GM23338 (cell line): ENCODE measurements around the gene HDAC9. TPM values are rescaled to one million over a fixed set of nuclear protein-coding genes. Genes with fewer than 3 reads are reported as not detected.

Experiments
- ATAC-seq: fragments of 200-7000 bp; cut with Tn5 transposase; 3 replicates; pipeline ENCODE4 v1.9.1; 2020
- DNase-seq: peaks from one replicate; pipeline ENCODE4 v3.0.0-alpha.2; 2015; ENCODE audit warnings: low spot score
- H2AFZ ChIP-seq: fragments of 200-600 bp; sonication (generic); 2 replicates; pipeline ENCODE4 v1.8.0; 2016; ENCODE audit warnings: antibody characterized with exemption, mild to moderate bottlenecking, moderate library complexity
- H3F3A ChIP-seq: fragments of 200-600 bp; sonication (generic); replicated peaks from 2 replicates; pipeline ENCODE4 v1.8.0; 2017; ENCODE audit warnings: antibody characterized with exemption, mixed run types, low read depth
- H3K27ac ChIP-seq: fragments of 200-600 bp; sonication (generic); 2 replicates; pipeline ENCODE4 v1.6.1; 2016; ENCODE audit warnings: low read depth
- H3K27me3 ChIP-seq: fragments of 200-600 bp; sonication (generic); 2 replicates; pipeline ENCODE4 v1.8.0; 2016; ENCODE audit warnings: mild to moderate bottlenecking, mixed run types, moderate library complexity; ENCODE audit not compliant: insufficient read depth
- H3K36me3 ChIP-seq: fragments of 200-600 bp; sonication (generic); 2 replicates; pipeline ENCODE4 v1.8.0; 2016; ENCODE audit warnings: mild to moderate bottlenecking; ENCODE audit not compliant: insufficient read depth
- H3K4me1 ChIP-seq: fragments of 200-600 bp; sonication (generic); 2 replicates; pipeline ENCODE4 v1.8.0; 2016; ENCODE audit warnings: mild to moderate bottlenecking, moderate library complexity; ENCODE audit not compliant: insufficient read depth
- H3K4me2 ChIP-seq: fragments of 200-600 bp; sonication (generic); 2 replicates; pipeline ENCODE4 v1.7.1; 2017; ENCODE audit warnings: mixed run types
- H3K4me3 ChIP-seq: fragments of 200-600 bp; sonication (generic); 2 replicates; pipeline ENCODE4 v1.6.1; 2016; ENCODE audit warnings: mixed run types
- H3K79me2 ChIP-seq: fragments of 200-600 bp; sonication (generic); replicated peaks from 2 replicates; pipeline ENCODE4 v1.8.0; 2017; ENCODE audit warnings: mild to moderate bottlenecking; ENCODE audit not compliant: insufficient read depth
- H3K9me2 ChIP-seq: fragments of 200-600 bp; sonication (generic); 2 replicates; pipeline ENCODE4 v1.8.0; 2017; ENCODE audit not compliant: insufficient read depth
- H4K20me1 ChIP-seq: fragments of 200-600 bp; sonication (generic); replicated peaks from 2 replicates; pipeline ENCODE4 v1.8.0; 2017; ENCODE audit warnings: mild to moderate bottlenecking; ENCODE audit not compliant: insufficient read depth
- H3K27ac Mint-ChIP-seq: 2 replicates; pipeline ENCODE4 v1.8.0; 2020; ENCODE audit warnings: inconsistent platforms, mild to moderate bottlenecking, moderate library complexity, mixed read lengths
- H3K27me3 Mint-ChIP-seq: 3 replicates; pipeline ENCODE4 v1.8.0; 2022; ENCODE audit warnings: low read depth, mild to moderate bottlenecking, moderate library complexity, mixed read lengths, inconsistent platforms; ENCODE audit not compliant: insufficient read depth, poor library complexity
- H3K36me3 Mint-ChIP-seq: 3 replicates; pipeline ENCODE4 v1.8.0; 2021; ENCODE audit warnings: low read depth, mild to moderate bottlenecking, inconsistent platforms, moderate library complexity, mixed read lengths
- H3K4me1 Mint-ChIP-seq: 3 replicates; pipeline ENCODE4 v1.8.0; 2020; ENCODE audit warnings: mild to moderate bottlenecking, inconsistent platforms, mixed read lengths
- H3K4me3 Mint-ChIP-seq: 3 replicates; pipeline ENCODE4 v1.8.0; 2021; ENCODE audit warnings: moderate library complexity, mild to moderate bottlenecking, inconsistent platforms, mixed read lengths
- H3K9me3 Mint-ChIP-seq: 3 replicates; pipeline ENCODE4 v1.8.0; 2020; ENCODE audit warnings: moderate library complexity, mild to moderate bottlenecking, inconsistent platforms, mixed read lengths
- CREB1 ChIP-seq: fragments of 250-450 bp; sonication (Bioruptor Pico); IDR thresholded peaks from 2 replicates; pipeline ENCODE4 v1.5.0; 2020; ENCODE audit warnings: low read depth, mild to moderate bottlenecking, moderate library complexity
- CTCF ChIP-seq, 2 experiments: fragments of 200-600 bp in 1 of 2; sonication (generic) in 1 of 2; conservative IDR thresholded peaks; 2 replicates each; pipeline versions ENCODE4 v1.5.1 to v1.6.1; 2016 to 2017; ENCODE audit warnings: antibody characterized with exemption in 2 of 2, low read depth in 2 of 2, mild to moderate bottlenecking in 2 of 2, moderate library complexity in 1 of 2
- ETS1 ChIP-seq: IDR thresholded peaks from 2 replicates; pipeline ENCODE4 v1.6.1; 2016; ENCODE audit warnings: antibody characterized with exemption
- EZH2 ChIP-seq: fragments of 200-600 bp; sonication (generic); IDR thresholded peaks from one replicate; pipeline ENCODE4 v1.8.0; 2017; ENCODE audit warnings: antibody characterized with exemption, mild to moderate bottlenecking, low read depth; ENCODE audit not compliant: unreplicated experiment
- EZH2phosphoT487 ChIP-seq: fragments of 200-600 bp; sonication (generic); IDR thresholded peaks from one replicate; pipeline ENCODE4 v1.8.1; 2018; ENCODE audit warnings: antibody characterized with exemption; ENCODE audit not compliant: unreplicated experiment
- JUNB ChIP-seq: IDR thresholded peaks from one replicate; pipeline ENCODE4 v1.6.1; 2016; ENCODE audit warnings: antibody characterized with exemption; ENCODE audit not compliant: unreplicated experiment
- NANOG ChIP-seq: IDR thresholded peaks from 2 replicates; pipeline ENCODE4 v1.6.1; 2016; ENCODE audit warnings: antibody characterized with exemption, borderline replicate concordance
- POLR2AphosphoS5 ChIP-seq: IDR thresholded peaks from 2 replicates; pipeline ENCODE4 v1.6.1; 2016; ENCODE audit warnings: antibody characterized with exemption, low read depth
- STAT1 ChIP-seq: IDR thresholded peaks from one replicate; pipeline ENCODE4 v1.6.1; 2016; ENCODE audit warnings: antibody characterized with exemption; ENCODE audit not compliant: unreplicated experiment
- ZNF114 ChIP-seq: fragments of 250-450 bp; sonication (Bioruptor Pico); IDR thresholded peaks from 2 replicates; pipeline ENCODE4 v1.5.0; 2020; ENCODE audit warnings: mild to moderate bottlenecking, moderate library complexity
- ZNF331 ChIP-seq: fragments of 250-450 bp; sonication (Bioruptor Pico); IDR thresholded peaks from 2 replicates; pipeline ENCODE4 v1.5.0; 2020; ENCODE audit warnings: low read depth, mild to moderate bottlenecking, moderate library complexity
- polyA plus RNA-seq: library from polyadenylated mRNA; unstranded; fragments of >200 nt; fragmentation: Nextera tagmentation; extraction: Ambion mirVana; gene quantifications from 2 replicates; pipeline ENCODE4 v1.2.1, GENCODE V29; 2016
- total RNA-seq: library from RNA; depleted of rRNA; stranded (reverse); fragments of >200 nt; shearing (Covaris generic); gene quantifications from 2 replicates; pipeline ENCODE4 v1.2.3, GENCODE V29; 2014
- TF ChIP-seq, protein P1 (sequence below): fragments of 250-450 bp; sonication (Bioruptor Pico); IDR thresholded peaks from 2 replicates; pipeline ENCODE4 v1.5.0; 2020; ENCODE audit warnings: mild to moderate bottlenecking, moderate library complexity

Gene HDAC9
- total and polyA plus RNA-seq, 2 experiments from 2014 or later = 8.3 to 18.5 TPM

DNA sequence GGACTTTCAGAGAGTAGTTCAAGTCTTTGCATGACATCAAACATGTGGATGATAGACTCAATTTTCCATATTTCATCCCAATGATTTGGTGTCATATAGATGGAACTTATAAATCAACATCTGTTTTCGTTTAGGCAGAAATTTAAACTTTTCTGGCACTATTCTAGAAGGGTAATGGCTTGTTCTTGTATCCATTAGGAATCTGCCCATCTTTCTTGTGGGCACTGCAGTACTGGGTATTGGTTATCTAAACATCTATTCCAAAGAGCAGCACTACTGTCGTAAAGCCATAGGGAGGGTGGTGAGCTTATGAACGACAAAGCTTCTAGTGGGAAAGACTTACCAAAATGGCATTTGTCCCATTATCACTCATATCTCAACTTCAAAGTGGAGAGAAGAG, 348.4 kb downstream of the HDAC9 start:
- Histone ChIP-seq H3K9me2 (no peaks in the 10 kb centered on the region), H3K27me3 (no peaks in the 10 kb centered on the region), H3K79me2 (no peaks in the 10 kb centered on the region), H4K20me1 (no peaks in the 10 kb centered on the region), H3F3A (no peaks in the 10 kb centered on the region), H3K4me2 (no peak overlapping the region), H2AFZ (no peak overlapping the region), H3K27ac (no peak overlapping the region), H3K4me3 (no peak overlapping the region), H3K36me3 (no peaks in the 10 kb centered on the region), H3K4me1 (no peaks in the 10 kb centered on the region)
- Mint-ChIP-seq H3K4me1 (peaks cover 3% of the 10 kb centered on the region; the same call in 2 of the 3 replicates), H3K9me3 (no peaks in the 10 kb centered on the region), H3K4me3 (no peak overlapping the region), H3K27ac (no peak overlapping the region), H3K27me3 (no peaks in the 10 kb centered on the region), H3K36me3 (no peaks in the 10 kb centered on the region)
- no peak for DNase-seq
- ATAC-seq = no peak
- TF ChIP-seq NANOG = no peak
- no peak for TF ChIP-seq ETS1
- TF ChIP-seq ZNF331 (CRISPR knock-in tag) = no peak
- TF ChIP-seq STAT1 = no peak
- no peak for TF ChIP-seq EZH2phosphoT487

- Histone ChIP-seq H3K79me2 (no peaks in the 10 kb centered on the region), H2AFZ (no peak overlapping the region), H3K4me2 (no peak overlapping the region), H3K9me2 (no peaks in the 10 kb centered on the region), H3K4me3 (no peak overlapping the region), H3K27me3 (no peaks in the 10 kb centered on the region), H3F3A (no peaks in the 10 kb centered on the region), H3K36me3 (no peaks in the 10 kb centered on the region), H4K20me1 (no peaks in the 10 kb centered on the region), H3K4me1 (no peaks in the 10 kb centered on the region), H3K27ac (no peak overlapping the region)
- DNase-seq = no peak
- peaks cover 3% of the 10 kb centered on the region; the same call in 2 of the 3 replicates for H3K4me1 Mint-ChIP-seq
- H3K27me3 Mint-ChIP-seq = no peaks in the 10 kb centered on the region
- no peak for ATAC-seq
- no peaks in the 10 kb centered on the region for H3K36me3 Mint-ChIP-seq
- no peak overlapping the region for H3K27ac Mint-ChIP-seq
- no peak overlapping the region for H3K4me3 Mint-ChIP-seq
- H3K9me3 Mint-ChIP-seq = no peaks in the 10 kb centered on the region
- TF ChIP-seq ZNF114 = no peak
- TF ChIP-seq CREB1 (CRISPR knock-in tag) = no peak
- TF ChIP-seq ETS1 = no peak
- no peak for TF ChIP-seq EZH2
- no peak for TF ChIP-seq JUNB
- TF ChIP-seq POLR2AphosphoS5 = no peak
- TF ChIP-seq STAT1 = no peak
- no peak for TF ChIP-seq ZNF331 (CRISPR knock-in tag)
- TF ChIP-seq, protein P1, sequence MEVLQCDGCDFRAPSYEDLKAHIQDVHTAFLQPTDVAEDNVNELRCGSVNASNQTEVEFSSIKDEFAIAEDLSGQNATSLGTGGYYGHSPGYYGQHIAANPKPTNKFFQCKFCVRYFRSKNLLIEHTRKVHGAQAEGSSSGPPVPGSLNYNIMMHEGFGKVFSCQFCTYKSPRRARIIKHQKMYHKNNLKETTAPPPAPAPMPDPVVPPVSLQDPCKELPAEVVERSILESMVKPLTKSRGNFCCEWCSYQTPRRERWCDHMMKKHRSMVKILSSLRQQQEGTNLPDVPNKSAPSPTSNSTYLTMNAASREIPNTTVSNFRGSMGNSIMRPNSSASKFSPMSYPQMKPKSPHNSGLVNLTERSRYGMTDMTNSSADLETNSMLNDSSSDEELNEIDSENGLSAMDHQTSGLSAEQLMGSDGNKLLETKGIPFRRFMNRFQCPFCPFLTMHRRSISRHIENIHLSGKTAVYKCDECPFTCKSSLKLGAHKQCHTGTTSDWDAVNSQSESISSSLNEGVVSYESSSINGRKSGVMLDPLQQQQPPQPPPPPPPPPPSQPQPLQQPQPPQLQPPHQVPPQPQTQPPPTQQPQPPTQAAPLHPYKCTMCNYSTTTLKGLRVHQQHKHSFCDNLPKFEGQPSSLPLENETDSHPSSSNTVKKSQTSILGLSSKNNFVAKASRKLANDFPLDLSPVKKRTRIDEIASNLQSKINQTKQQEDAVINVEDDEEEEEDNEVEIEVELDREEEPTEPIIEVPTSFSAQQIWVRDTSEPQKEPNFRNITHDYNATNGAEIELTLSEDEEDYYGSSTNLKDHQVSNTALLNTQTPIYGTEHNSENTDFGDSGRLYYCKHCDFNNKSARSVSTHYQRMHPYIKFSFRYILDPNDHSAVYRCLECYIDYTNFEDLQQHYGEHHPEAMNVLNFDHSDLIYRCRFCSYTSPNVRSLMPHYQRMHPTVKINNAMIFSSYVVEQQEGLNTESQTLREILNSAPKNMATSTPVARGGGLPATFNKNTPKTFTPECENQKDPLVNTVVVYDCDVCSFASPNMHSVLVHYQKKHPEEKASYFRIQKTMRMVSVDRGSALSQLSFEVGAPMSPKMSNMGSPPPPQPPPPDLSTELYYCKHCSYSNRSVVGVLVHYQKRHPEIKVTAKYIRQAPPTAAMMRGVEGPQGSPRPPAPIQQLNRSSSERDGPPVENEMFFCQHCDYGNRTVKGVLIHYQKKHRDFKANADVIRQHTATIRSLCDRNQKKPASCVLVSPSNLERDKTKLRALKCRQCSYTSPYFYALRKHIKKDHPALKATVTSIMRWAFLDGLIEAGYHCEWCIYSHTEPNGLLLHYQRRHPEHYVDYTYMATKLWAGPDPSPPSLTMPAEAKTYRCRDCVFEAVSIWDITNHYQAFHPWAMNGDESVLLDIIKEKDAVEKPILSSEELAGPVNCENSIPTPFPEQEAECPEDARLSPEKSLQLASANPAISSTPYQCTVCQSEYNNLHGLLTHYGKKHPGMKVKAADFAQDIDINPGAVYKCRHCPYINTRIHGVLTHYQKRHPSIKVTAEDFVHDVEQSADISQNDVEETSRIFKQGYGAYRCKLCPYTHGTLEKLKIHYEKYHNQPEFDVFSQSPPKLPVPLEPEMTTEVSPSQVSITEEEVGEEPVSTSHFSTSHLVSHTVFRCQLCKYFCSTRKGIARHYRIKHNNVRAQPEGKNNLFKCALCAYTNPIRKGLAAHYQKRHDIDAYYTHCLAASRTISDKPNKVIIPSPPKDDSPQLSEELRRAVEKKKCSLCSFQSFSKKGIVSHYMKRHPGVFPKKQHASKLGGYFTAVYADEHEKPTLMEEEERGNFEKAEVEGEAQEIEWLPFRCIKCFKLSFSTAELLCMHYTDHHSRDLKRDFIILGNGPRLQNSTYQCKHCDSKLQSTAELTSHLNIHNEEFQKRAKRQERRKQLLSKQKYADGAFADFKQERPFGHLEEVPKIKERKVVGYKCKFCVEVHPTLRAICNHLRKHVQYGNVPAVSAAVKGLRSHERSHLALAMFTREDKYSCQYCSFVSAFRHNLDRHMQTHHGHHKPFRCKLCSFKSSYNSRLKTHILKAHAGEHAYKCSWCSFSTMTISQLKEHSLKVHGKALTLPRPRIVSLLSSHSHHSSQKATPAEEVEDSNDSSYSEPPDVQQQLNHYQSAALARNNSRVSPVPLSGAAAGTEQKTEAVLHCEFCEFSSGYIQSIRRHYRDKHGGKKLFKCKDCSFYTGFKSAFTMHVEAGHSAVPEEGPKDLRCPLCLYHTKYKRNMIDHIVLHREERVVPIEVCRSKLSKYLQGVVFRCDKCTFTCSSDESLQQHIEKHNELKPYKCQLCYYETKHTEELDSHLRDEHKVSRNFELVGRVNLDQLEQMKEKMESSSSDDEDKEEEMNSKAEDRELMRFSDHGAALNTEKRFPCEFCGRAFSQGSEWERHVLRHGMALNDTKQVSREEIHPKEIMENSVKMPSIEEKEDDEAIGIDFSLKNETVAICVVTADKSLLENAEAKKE (CRISPR knock-in tag) = no peak
- no peak for TF ChIP-seq EZH2phosphoT487
- TF ChIP-seq NANOG = no peak
- TF ChIP-seq CTCF (conservative IDR thresholded peaks at IDR 0.05; ENCODE audit: low read depth in 2 of 2) = no peak
These were observed 349.2 kb downstream of the HDAC9 start for GRCh38 chr7:18844735-18845134.
